Thyroid gland (tissue), 4 donors: Measurements from ENCODE around the gene NAA60.

Experiments
- POLR2A ChIP-seq, 2 donors: fragments of 450-650 bp; IDR thresholded peaks; one replicate each; pipeline ENCODE4 v1.6.1; 2017; ENCODE audit warnings: antibody characterized with exemption in 2 of 2, mild to moderate bottlenecking in 2 of 2, moderate library complexity in 1 of 2
- TF ChIP-seq, protein P1 (sequence below), 6 experiments: fragments of 200-600 bp in 3 of 6; fragments of 450-650 bp in 3 of 6; sonication (generic) in 3 of 6; IDR thresholded peaks; one replicate each; pipeline ENCODE4 v1.5.1; 2016 to 2019; ENCODE audit warnings: antibody characterized with exemption in 6 of 6, mild to moderate bottlenecking in 2 of 6, inconsistent platforms in 1 of 6, moderate library complexity in 1 of 6

DNA sequence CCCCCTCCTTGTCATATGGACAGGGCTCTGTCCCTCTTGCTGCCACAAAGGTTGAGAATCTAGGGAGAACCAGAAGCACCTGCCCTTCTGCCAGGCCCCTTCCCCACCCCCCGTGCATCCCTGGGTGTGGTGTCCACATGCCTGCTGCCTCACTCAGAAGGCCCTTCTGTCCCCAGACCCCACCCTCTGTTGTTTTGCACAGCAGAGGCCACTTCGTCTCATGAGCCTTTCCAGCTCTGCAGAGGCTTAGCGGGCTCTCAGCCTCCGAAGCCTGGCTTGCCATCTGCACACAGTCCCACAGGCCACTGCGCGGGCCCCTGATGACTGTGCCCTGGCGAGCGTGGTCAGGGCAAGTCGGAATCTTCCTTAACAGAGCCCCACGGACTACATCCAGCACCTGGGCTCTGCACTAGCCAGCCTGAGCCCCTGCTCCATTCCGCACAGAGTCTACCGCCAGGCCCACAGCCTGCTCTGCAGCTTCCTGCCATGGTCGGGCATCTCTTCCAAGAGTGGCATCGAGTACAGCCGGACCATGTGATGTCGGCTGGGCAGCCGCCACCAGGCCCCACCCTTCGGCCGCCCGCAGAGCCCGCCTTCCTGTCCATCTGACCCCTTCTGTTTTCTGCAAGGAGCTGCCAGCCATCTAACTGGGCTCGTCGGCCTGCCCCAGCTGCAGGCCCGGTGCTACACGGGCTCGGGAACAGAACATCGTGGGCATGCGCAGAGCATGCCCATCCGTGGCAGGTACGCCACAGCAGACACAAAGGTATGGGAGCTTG is 41.0 kb downstream of the NAA60 start:
- TF ChIP-seq, protein P1, sequence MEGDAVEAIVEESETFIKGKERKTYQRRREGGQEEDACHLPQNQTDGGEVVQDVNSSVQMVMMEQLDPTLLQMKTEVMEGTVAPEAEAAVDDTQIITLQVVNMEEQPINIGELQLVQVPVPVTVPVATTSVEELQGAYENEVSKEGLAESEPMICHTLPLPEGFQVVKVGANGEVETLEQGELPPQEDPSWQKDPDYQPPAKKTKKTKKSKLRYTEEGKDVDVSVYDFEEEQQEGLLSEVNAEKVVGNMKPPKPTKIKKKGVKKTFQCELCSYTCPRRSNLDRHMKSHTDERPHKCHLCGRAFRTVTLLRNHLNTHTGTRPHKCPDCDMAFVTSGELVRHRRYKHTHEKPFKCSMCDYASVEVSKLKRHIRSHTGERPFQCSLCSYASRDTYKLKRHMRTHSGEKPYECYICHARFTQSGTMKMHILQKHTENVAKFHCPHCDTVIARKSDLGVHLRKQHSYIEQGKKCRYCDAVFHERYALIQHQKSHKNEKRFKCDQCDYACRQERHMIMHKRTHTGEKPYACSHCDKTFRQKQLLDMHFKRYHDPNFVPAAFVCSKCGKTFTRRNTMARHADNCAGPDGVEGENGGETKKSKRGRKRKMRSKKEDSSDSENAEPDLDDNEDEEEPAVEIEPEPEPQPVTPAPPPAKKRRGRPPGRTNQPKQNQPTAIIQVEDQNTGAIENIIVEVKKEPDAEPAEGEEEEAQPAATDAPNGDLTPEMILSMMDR (IDR thresholded peaks at IDR 0.05), result no peak
- TF ChIP-seq POLR2A (IDR thresholded peaks at IDR 0.05), result no peak
